ENCODE data around the gene HEPN1. TPM values are rescaled to one million over a fixed set of nuclear protein-coding genes. Genes with fewer than 3 reads are reported as not detected.
A peak's percentile ranks its signal among the peaks of the same experiment; 100 is the strongest.

The HEPN1 gene
- total and polyA plus RNA-seq, 5 donors from 2014 or later = not detected

DNA sequence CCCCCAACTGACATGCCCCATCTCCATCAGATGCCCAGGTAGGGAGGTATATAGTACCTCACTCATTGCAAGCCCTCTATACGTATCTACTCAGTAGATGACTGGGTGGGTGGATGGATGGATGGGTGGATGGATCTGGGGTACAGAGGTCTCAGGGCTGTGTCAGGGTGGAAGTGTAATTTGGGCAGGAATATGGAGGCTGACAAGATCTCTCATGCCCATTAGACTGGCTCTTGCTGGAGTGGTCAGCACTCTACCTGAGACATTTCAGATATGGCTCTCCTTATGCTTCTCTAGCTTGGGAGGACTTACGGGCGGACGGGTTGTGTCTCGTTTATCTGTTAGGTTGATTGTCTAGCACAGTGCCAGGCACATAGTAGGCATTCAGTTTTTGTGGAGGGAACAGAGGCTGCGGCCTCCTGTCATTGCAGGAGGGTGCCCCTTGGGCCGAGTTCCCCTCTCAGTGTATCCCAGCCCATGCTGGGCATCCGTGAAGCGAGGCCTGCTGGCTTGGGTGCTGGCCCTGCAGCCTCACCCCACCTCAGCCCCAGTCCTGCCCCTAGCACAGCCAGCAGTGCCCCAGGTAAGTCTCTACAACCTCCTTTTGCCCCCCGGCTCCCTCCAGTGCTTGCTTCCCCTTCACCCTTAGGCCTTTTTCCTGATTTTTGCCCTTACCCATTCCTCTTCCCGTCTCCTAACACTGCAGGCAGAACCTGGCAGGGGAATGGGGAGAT lies 40.1 kb upstream of the HEPN1 start:
- H3K36me3 ChIP-seq (ENCODE audit: control insufficient read depth, insufficient read depth, low read length) = no peaks in the 10 kb centered on the region
- peaks cover 0 to 24% (median 2%) of the 10 kb centered on the region in 4 donors for H3K4me1 Mint-ChIP-seq
- no peak overlapping the region for H3K27ac Mint-ChIP-seq
- peak overlapping the region in 2 of 4 donors; percentile 55 to 94 for H3K4me3 Mint-ChIP-seq
- H3K4me3 ChIP-seq (ENCODE audit: low read depth, low read length) = no peak overlapping the region
- H3K27me3 ChIP-seq (ENCODE audit: control insufficient read depth, insufficient read depth, low read length) = peaks cover 3% of the 10 kb centered on the region
- DNase-seq (no peak), ATAC-seq (ENCODE audit: low read depth in 2 of 2) (no peak)
- H3K27ac ChIP-seq (ENCODE audit: insufficient read depth, low read length, poor library complexity, severe bottlenecking) = no peak overlapping the region
- peaks cover 0 to 3% (median 0%) of the 10 kb centered on the region in 7 donors for H3K9me3 Mint-ChIP-seq
- no peaks in the 10 kb centered on the region for H3K36me3 Mint-ChIP-seq
- H3K27me3 Mint-ChIP-seq = peaks cover 5% of the 10 kb centered on the region
- H3K4me1 ChIP-seq (ENCODE audit: control insufficient read depth, insufficient read depth, low read length, poor library complexity, severe bottlenecking) = peaks cover 20% of the 10 kb centered on the region
- H3K9me3 ChIP-seq (ENCODE audit: control insufficient read depth in 2 of 2, low read length in 2 of 2) = no peaks in the 10 kb centered on the region

DNA sequence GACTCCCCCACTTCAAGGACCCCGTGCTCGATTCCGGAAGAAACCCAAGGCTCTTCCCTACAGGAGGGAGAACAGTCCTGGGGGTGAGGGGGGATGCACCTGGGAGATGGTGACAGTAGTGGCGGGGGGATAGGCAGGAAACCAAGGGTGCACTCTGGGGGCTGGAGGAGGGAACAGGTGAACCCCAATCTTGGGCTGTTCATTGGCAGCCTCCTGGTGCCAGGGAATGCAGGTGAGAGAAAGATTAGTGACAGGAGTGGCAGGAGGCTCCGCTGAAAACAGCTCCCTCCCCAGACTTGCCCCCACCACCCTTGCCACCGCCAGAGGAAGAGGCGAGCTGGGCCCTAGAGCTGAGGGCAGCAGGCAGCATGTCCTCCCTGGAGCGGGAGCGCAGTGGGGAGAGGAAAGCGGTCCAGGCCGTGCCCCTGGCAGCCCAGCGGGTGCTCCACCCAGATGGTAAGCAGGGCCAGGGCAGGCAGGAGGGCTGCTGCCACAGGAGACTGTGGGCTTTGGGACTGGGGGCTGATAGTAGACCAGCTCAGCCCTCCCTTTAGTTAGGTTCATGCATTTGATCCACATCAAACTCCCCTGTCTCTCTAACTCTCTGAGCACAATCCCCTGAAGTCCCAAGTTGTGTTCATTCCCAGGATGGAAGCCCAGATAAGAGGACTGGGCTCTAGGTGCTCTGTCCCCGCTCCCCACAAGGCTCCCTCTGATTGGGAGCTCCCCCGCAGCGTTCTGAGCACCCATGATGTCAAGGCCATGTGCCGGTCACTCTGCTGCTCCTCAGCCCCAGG lies 39.4 kb upstream of the HEPN1 start:
- Histone ChIP-seq H3K9me3 (ENCODE audit: control insufficient read depth in 2 of 2, low read length in 2 of 2) (no peaks in the 10 kb centered on the region), H3K4me1 (ENCODE audit: control insufficient read depth, insufficient read depth, low read length, poor library complexity, severe bottlenecking) (peaks cover 20% of the 10 kb centered on the region), H3K27ac (ENCODE audit: insufficient read depth, low read length, poor library complexity, severe bottlenecking) (no peak overlapping the region), H3K27me3 (ENCODE audit: control insufficient read depth, insufficient read depth, low read length) (peaks cover 3% of the 10 kb centered on the region), H3K36me3 (ENCODE audit: control insufficient read depth, insufficient read depth, low read length) (no peaks in the 10 kb centered on the region), H3K4me3 (ENCODE audit: low read depth, low read length) (no peak overlapping the region)
- no peaks in the 10 kb centered on the region for H3K36me3 Mint-ChIP-seq
- ATAC-seq (ENCODE audit: low read depth in 2 of 2) (no peak), DNase-seq (no peak)
- H3K27me3 Mint-ChIP-seq = peaks cover 9% of the 10 kb centered on the region
- peak overlapping the region in 1 of 3 donors; percentile 85 for H3K27ac Mint-ChIP-seq
- peak overlapping the region in 1 of 4 donors; percentile 94 for H3K4me3 Mint-ChIP-seq
- peaks cover 0 to 24% (median 2%) of the 10 kb centered on the region in 4 donors for H3K4me1 Mint-ChIP-seq
- H3K9me3 Mint-ChIP-seq = peaks cover 0 to 3% (median 0%) of the 10 kb centered on the region in 7 donors

DNA sequence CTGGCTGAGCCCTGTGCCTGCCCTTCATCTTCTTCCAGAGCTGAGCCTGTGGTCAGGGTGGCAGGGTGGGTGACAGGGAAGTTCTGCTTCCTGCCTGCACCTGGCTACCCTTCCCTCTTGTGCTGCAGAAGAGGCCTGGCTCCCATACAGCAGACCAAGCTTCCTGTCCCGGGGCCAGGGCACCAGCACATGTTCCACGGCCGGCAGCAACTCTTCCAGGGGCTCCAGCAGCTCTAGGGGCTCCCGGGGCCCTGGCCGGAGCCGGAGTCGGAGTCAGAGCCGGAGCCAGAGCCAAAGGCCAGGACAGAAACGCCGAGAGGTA lies 38.8 kb upstream of the HEPN1 start:
- no peak overlapping the region for H3K27ac ChIP-seq (ENCODE audit: insufficient read depth, low read length, poor library complexity, severe bottlenecking)
- H3K4me1 Mint-ChIP-seq = peaks cover 0 to 24% (median 2%) of the 10 kb centered on the region in 4 donors
- no peaks in the 10 kb centered on the region for H3K9me3 ChIP-seq (ENCODE audit: control insufficient read depth in 2 of 2, low read length in 2 of 2)
- H3K4me1 ChIP-seq (ENCODE audit: control insufficient read depth, insufficient read depth, low read length, poor library complexity, severe bottlenecking) = peaks cover 20% of the 10 kb centered on the region
- no peak overlapping the region for H3K4me3 Mint-ChIP-seq
- H3K36me3 ChIP-seq (ENCODE audit: control insufficient read depth, insufficient read depth, low read length) = no peaks in the 10 kb centered on the region
- ATAC-seq (ENCODE audit: low read depth in 2 of 2) = no peak
- no peaks in the 10 kb centered on the region for H3K36me3 Mint-ChIP-seq
- no peak overlapping the region for H3K27ac Mint-ChIP-seq
- H3K27me3 ChIP-seq (ENCODE audit: control insufficient read depth, insufficient read depth, low read length) = peaks cover under 1% of the 10 kb centered on the region
- peaks cover 0 to 2% (median 0%) of the 10 kb centered on the region in 7 donors for H3K9me3 Mint-ChIP-seq
- no peak for DNase-seq
- peaks cover 5% of the 10 kb centered on the region for H3K27me3 Mint-ChIP-seq
- no peak overlapping the region for H3K4me3 ChIP-seq (ENCODE audit: low read depth, low read length)

DNA sequence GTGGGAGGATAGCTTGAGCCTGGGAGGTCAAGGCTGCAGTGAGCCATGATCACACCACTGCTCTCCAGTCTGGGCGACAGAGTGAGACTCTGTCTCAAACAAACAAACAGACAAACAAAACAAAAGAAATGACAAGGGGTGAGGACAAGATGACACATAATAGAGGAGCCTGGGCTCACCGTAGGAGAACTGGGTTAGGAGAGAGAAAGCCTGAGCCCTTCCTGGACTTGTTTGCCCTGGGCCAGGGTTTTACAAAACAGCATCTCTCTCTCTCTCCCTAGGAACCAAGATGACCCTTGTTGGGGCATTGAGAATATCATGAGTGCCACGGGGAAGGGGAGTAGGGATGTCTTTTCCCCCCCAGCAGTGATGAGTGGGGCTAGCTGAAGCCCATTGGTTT lies 38.1 kb upstream of the HEPN1 start:
- H3K27me3 Mint-ChIP-seq = peaks cover 4% of the 10 kb centered on the region
- H3K4me3 Mint-ChIP-seq = no peak overlapping the region
- H3K9me3 Mint-ChIP-seq = peaks cover 0 to 2% (median 0%) of the 10 kb centered on the region in 7 donors
- DNase-seq (no peak), ATAC-seq (ENCODE audit: low read depth in 2 of 2) (no peak)
- Histone ChIP-seq H3K4me1 (ENCODE audit: control insufficient read depth, insufficient read depth, low read length, poor library complexity, severe bottlenecking) (peaks cover 16% of the 10 kb centered on the region), H3K27ac (ENCODE audit: insufficient read depth, low read length, poor library complexity, severe bottlenecking) (no peak overlapping the region), H3K9me3 (ENCODE audit: control insufficient read depth in 2 of 2, low read length in 2 of 2) (no peaks in the 10 kb centered on the region), H3K36me3 (ENCODE audit: control insufficient read depth, insufficient read depth, low read length) (no peaks in the 10 kb centered on the region), H3K4me3 (ENCODE audit: low read depth, low read length) (no peak overlapping the region), H3K27me3 (ENCODE audit: control insufficient read depth, insufficient read depth, low read length) (no peaks in the 10 kb centered on the region)
- peak overlapping the region in 1 of 3 donors; percentile 8 for H3K27ac Mint-ChIP-seq
- peaks cover 0 to 19% (median 0%) of the 10 kb centered on the region in 4 donors for H3K4me1 Mint-ChIP-seq
- H3K36me3 Mint-ChIP-seq = no peaks in the 10 kb centered on the region

DNA sequence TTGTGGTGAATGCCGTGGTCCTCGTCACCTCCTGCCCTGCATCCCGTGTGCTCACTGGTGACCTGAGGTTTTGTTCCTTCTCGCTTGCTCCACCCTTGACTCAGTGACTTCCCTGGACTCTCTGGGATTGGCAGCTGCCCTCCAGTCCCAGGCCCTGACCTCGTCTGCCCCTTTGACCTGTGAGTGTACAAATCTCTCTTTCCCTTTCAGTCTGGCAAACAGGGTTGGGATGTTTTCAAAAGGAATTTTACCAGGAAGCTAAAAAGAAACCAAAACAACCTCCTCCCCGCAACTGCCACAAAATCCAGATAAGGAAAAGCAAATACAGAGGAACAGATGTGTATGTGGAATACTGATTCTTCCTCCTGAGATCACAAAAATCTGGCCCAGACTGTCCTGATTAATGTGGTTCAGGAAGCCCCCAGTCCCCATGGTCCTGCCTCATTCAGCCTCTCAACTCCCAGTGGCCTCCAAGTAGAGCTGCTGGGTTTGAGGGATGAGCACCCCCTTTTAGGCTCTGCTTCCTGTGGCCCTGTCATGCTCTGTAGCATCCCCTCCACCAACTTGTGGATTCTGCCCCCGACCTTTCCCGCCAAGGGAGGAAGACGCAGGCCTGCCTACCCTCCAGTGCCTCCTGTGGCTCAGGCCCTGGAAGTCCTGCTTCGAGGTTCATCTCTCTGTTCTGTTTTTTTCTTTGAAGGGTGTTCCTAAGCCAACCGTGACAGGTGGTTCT lies 36.5 kb upstream of the HEPN1 start:
- no peaks in the 10 kb centered on the region for H3K36me3 Mint-ChIP-seq
- peaks cover 0 to 2% (median 0%) of the 10 kb centered on the region in 7 donors for H3K9me3 Mint-ChIP-seq
- H3K27ac ChIP-seq (ENCODE audit: insufficient read depth, low read length, poor library complexity, severe bottlenecking) = no peak overlapping the region
- ATAC-seq (ENCODE audit: low read depth in 2 of 2) = no peak
- H3K4me1 ChIP-seq (ENCODE audit: control insufficient read depth, insufficient read depth, low read length, poor library complexity, severe bottlenecking) = peaks cover under 1% of the 10 kb centered on the region
- peaks cover 4% of the 10 kb centered on the region for H3K27me3 Mint-ChIP-seq
- no peak overlapping the region for H3K27ac Mint-ChIP-seq
- H3K36me3 ChIP-seq (ENCODE audit: control insufficient read depth, insufficient read depth, low read length) = no peaks in the 10 kb centered on the region
- H3K4me3 ChIP-seq (ENCODE audit: low read depth, low read length) = no peak overlapping the region
- no peak for DNase-seq
- no peaks in the 10 kb centered on the region for H3K27me3 ChIP-seq (ENCODE audit: control insufficient read depth, insufficient read depth, low read length)
- H3K4me1 Mint-ChIP-seq = peaks cover 0 to 10% (median 2%) of the 10 kb centered on the region in 4 donors
- no peaks in the 10 kb centered on the region for H3K9me3 ChIP-seq (ENCODE audit: control insufficient read depth in 2 of 2, low read length in 2 of 2)
- H3K4me3 Mint-ChIP-seq = no peak overlapping the region

DNA sequence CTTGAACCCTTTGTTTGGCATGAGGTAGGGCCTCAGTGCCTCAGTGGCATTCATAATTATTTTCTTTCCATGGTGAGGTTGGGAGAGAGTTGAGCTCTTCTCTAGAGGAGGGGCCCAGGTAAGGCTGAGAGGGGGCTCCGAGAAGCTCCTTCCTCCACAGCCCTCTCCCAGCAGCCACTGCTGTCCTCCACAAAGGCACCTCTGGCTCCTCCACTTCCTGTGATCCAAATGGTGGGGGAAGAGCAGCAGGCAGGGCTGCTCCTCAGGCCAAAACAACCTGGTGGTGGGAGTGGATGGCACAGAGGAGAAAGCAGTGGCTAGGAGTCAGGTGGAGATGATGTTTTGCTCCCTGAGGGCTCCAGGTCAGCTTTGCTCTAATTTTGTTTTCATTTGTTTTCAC lies 34.7 kb upstream of the HEPN1 start:
- Mint-ChIP-seq H3K9me3 (peaks cover 0 to 2% (median 0%) of the 10 kb centered on the region in 7 donors), H3K36me3 (no peaks in the 10 kb centered on the region), H3K27me3 (peaks cover 11% of the 10 kb centered on the region), H3K27ac (no peak overlapping the region), H3K4me1 (peaks cover 0 to 5% (median 1%) of the 10 kb centered on the region in 4 donors), H3K4me3 (no peak overlapping the region)
- DNase-seq (no peak), ATAC-seq (ENCODE audit: low read depth in 2 of 2) (no peak)
- Histone ChIP-seq H3K4me3 (ENCODE audit: low read depth, low read length) (no peak overlapping the region), H3K36me3 (ENCODE audit: control insufficient read depth, insufficient read depth, low read length) (no peaks in the 10 kb centered on the region), H3K27me3 (ENCODE audit: control insufficient read depth, insufficient read depth, low read length) (no peaks in the 10 kb centered on the region), H3K27ac (ENCODE audit: insufficient read depth, low read length, poor library complexity, severe bottlenecking) (no peak overlapping the region), H3K9me3 (ENCODE audit: control insufficient read depth in 2 of 2, low read length in 2 of 2) (no peaks in the 10 kb centered on the region), H3K4me1 (ENCODE audit: control insufficient read depth, insufficient read depth, low read length, poor library complexity, severe bottlenecking) (no peaks in the 10 kb centered on the region)

DNA sequence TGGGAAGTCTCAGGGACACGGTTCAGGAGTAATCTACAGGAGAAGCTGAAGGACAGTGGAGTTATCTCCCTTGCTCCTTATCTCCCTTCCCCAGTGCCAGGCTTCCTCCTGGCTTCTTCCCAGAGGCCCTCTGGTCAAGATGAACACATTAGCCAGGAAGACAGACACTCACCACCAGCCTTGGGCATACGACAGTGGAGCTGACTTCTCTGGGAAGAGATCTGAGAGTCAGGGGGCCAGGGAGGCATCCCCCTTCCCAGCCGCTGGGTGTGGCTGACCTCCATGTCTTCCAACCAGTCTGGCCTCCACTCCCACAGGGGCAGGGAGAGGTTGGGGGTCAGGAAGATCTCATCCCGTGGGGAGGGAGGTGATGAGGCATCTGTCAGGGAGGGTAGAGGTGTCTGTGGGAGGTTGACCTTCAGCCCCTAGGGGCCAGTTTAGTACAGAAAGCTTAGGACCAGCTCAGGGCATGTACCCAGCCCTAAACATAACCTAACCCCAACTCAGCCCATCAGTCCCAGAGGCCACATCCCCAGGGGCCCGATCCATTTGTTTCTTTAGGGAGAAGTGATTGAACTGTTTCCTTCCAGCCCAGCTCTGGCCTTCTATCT lies 34.1 kb upstream of the HEPN1 start:
- Mint-ChIP-seq H3K36me3 (no peaks in the 10 kb centered on the region), H3K4me1 (peaks cover 0 to 5% (median 0%) of the 10 kb centered on the region in 4 donors), H3K27ac (no peak overlapping the region), H3K27me3 (peaks cover 11% of the 10 kb centered on the region), H3K4me3 (no peak overlapping the region), H3K9me3 (peaks cover 0 to 2% (median 0%) of the 10 kb centered on the region in 7 donors)
- DNase-seq (no peak), ATAC-seq (ENCODE audit: low read depth in 2 of 2) (no peak)
- H3K27ac ChIP-seq (ENCODE audit: insufficient read depth, low read length, poor library complexity, severe bottlenecking) = no peak overlapping the region
- H3K27me3 ChIP-seq (ENCODE audit: control insufficient read depth, insufficient read depth, low read length) = no peaks in the 10 kb centered on the region
- H3K9me3 ChIP-seq (ENCODE audit: control insufficient read depth in 2 of 2, low read length in 2 of 2) = no peaks in the 10 kb centered on the region
- H3K4me1 ChIP-seq (ENCODE audit: control insufficient read depth, insufficient read depth, low read length, poor library complexity, severe bottlenecking) = no peaks in the 10 kb centered on the region
- H3K36me3 ChIP-seq (ENCODE audit: control insufficient read depth, insufficient read depth, low read length) = no peaks in the 10 kb centered on the region
- H3K4me3 ChIP-seq (ENCODE audit: low read depth, low read length) = no peak overlapping the region
